Measurements from ENCODE around the gene OR6Y1. TPM values are rescaled to one million over a fixed set of nuclear protein-coding genes. Genes with fewer than 3 reads are reported as not detected.

Gene OR6Y1
- total RNA-seq, 4 donors from 2014 or later = not detected

DNA sequence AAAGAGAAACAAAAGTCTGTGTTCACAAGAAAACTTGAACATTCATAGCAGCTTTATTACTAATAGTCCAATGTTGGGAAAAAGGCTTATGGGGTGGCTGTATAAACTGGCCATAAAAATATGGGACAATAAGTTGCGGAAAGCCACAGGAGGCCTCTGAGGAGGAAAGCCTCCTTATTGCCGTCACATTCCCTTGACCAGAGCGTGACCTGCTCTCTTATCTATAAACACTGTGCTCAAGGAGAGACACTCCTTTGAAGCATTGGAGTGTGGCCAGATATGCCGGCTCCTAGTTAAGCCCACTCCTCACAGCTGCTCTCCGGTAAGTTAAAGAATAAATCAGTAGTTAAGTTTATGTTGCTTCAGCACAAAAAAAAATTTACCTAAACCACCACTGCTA, 19.7 kb downstream of the OR6Y1 start:
- DNase-seq (ENCODE audit: low spot score) (no peak), ATAC-seq (ENCODE audit: low FRiP score) (no peak)
- TF ChIP-seq, protein P1, sequence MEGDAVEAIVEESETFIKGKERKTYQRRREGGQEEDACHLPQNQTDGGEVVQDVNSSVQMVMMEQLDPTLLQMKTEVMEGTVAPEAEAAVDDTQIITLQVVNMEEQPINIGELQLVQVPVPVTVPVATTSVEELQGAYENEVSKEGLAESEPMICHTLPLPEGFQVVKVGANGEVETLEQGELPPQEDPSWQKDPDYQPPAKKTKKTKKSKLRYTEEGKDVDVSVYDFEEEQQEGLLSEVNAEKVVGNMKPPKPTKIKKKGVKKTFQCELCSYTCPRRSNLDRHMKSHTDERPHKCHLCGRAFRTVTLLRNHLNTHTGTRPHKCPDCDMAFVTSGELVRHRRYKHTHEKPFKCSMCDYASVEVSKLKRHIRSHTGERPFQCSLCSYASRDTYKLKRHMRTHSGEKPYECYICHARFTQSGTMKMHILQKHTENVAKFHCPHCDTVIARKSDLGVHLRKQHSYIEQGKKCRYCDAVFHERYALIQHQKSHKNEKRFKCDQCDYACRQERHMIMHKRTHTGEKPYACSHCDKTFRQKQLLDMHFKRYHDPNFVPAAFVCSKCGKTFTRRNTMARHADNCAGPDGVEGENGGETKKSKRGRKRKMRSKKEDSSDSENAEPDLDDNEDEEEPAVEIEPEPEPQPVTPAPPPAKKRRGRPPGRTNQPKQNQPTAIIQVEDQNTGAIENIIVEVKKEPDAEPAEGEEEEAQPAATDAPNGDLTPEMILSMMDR (IDR thresholded peaks at IDR 0.05) = no peak

DNA sequence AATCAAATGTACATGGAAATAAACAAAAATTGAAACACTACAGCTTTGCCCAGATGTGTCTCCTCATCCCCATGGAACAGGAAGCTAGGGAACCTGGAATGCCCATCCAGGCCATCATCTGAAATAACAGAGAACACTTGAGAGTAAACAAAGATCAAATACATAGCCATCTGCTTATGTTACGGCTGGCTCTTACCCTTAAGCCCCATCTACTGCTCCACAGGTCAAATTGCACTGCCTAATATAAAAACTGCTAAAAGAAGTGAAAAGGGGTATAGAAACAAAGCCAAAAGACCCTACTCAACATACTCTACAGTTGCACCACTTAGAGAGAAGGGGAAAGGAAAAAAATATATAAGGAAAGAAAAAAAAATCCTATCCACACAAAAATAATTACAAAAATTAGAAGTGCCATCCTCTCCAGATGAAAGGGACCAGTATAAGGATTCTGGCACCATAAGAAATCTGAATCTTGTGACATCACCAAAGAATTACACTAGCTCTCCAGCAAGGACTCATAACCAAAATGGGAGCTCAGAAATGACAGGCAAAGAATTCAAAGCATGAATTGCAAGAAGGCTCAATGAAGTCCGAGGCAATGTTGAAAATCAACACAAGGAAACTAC, 26.9 kb downstream of the OR6Y1 start:
- TF ChIP-seq, protein P1 (IDR thresholded peaks at IDR 0.05) = no peak
- DNase-seq (ENCODE audit: low spot score) = no peak
- no peak for ATAC-seq (ENCODE audit: low FRiP score)

DNA sequence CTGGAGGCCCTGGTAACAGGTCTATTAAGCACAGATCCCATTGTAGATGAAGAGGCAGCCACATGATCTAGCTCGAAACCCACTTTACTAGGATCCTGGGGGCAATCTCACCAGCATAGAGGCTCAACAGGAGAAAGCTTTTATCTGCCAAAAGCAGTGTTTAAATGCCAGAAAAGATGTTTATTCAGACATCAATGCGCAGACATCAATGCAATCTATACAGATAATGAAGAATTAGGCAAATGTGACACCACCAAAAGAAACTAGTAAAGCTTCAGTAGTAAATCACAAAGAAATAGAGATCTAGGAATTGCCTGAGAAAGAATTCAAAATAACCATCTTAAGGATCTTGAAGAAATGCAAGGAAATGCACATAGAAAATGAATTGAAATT, 32.5 kb downstream of the OR6Y1 start:
- no peak for ATAC-seq (ENCODE audit: low FRiP score)
- TF ChIP-seq, protein P1 (IDR thresholded peaks at IDR 0.05) = no peak
- no peak for DNase-seq (ENCODE audit: low spot score)

DNA sequence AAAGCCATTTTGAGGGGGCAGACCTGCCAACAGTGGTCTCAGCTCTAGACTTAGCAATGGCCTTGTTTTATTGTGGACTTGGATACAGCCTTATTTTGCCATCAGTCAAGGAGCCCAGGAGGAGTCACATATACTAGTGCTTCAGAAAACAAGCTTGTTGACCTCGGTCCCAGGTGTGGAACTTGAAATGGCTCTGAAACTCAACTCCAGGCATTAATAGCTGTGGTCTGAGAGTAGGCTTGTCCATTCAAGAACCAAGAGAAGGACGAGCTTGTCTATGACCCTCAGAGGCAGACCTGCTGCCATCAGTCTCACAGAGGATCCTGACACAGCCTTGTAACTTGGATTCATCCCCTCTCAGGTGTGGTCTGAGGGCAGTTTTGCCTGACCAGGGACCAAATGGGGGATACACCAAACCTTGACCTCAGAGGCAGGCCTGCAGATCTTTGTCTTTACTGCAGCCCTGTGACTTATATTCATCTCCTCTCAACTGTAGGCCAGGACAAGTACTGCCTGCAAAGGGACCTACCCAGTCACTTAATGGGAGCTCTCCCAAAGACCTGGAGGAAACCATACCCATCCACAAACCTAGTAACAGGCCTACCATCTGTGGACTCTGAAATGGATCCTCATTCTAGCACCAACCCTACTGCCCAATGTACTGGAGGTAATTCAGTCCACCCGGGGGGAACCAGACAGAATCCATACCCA, 33.1 kb downstream of the OR6Y1 start:
- TF ChIP-seq, protein P1 (IDR thresholded peaks at IDR 0.05) = no peak
- ATAC-seq (ENCODE audit: low FRiP score) (no peak), DNase-seq (ENCODE audit: low spot score) (no peak)

DNA sequence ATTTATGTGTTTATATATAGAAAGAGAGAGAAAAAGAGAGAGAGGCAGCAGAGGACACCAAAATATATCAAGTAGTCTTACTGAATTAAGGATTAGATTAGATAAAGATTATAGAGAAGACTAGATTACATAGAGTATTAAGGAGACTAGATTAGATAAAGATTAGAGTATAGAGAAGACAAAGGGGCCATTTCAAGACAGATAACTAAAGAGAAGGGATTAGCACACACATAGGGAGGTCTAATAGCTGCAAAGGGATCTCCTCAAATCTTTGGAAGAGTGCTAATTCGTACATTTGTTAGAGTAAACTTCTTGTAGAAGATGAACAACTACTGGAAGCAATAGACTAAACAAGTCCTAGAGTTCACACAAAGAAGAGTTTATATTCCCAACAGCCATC, 34.2 kb downstream of the OR6Y1 start:
- DNase-seq (ENCODE audit: low spot score) = no peak
- TF ChIP-seq, protein P1 (IDR thresholded peaks at IDR 0.05) = no peak
- ATAC-seq (ENCODE audit: low FRiP score) = no peak

DNA sequence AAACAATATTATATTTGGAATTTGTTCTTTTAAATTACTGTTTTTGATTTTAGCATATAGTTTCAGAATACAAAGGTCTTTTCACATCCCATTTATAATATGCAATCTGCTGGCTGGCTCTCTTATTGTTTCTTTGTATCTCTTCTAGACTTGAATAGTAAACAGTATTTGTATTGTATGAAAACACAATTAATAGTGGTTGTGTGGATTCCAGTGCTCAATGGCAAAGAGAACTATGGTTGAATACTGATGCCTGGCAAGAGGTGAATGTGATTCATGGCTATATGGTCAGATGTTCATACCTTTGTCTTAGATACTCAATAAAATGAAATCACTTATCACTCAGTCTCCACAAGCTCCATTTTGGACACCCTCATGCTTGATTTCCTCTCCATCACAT, 37.2 kb downstream of the OR6Y1 start:
- TF ChIP-seq, protein P1 (IDR thresholded peaks at IDR 0.05) = no peak
- ATAC-seq (ENCODE audit: low FRiP score) = no peak
- no peak for DNase-seq (ENCODE audit: low spot score)
